ENCODE measurements around the gene ZFAND6.
A peak's percentile ranks its signal among the peaks of the same experiment; 100 is the strongest.

ZFAND6 gene

DNA sequence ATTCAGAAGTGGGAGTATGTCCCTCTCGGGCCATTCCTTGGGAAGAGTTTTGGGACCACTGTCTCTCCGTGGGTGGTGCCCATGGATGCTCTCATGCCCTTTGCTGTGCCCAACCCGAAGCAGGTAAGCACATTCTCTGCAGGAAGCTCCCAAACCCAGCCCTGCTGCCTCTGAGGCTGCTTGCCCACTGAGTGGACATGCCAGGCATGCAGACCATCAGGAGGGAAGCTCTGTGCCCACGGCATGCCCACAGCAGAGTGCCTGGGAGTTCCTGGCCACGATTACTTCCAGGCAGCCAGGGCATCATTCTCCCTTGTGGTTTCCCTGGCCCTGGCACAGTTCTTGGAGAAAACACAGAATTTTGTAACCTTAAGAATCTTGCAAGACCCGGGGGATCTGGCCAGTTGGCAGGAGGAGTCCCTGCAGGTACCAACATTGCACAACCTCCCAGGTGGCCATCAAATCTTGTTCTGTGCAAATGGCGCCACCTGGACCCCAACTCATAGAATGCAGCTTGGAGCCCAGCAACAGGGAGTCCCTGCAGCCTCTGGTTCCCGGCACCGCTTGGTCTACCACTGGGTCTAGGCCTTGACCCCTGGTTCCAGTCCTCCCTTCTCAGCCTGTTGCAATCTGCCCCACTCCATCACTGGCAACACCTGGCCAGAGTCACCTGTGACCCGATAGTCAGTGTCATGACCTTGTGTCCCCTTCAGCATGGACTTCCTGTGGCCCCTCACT lies 113.7 kb downstream of the ZFAND6 start:
- peak; percentile 56 for DNase-seq

DNA sequence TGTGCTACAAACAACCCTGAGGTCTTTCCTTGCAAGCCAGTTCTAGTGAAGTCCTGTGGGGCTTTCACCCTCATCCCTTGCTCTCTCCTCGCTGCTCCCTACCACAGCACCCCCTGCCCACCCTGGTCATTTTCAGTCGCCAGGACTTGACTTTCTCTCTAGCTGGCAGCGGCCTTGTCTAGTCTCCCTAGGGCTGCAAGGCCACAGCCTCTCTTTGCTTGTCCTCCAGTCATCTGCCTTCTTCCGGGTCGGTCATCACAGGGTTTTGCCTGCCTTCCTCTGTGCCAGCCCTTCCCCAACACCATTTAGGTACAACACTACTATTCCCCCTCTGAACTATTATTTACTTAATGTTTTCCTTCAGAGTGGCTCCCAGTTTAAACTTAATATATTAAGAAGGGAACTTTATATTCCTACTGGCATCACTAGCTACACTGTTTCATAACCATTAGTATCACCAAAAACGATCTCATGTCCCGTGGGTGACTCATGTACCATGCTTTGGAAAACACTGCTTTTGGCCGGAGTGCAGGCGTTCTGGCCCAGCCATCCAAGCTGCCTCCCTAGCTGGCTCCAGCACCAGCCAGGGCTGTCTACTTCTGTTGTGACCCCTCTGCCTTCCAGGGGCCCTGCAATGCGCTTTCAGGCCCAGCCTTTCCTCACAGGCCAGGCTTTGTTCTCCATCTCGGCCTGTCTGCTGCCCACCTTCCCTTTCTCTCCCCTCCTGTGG lies 114.7 kb downstream of the ZFAND6 start:
- peak; percentile 39 for DNase-seq

DNA sequence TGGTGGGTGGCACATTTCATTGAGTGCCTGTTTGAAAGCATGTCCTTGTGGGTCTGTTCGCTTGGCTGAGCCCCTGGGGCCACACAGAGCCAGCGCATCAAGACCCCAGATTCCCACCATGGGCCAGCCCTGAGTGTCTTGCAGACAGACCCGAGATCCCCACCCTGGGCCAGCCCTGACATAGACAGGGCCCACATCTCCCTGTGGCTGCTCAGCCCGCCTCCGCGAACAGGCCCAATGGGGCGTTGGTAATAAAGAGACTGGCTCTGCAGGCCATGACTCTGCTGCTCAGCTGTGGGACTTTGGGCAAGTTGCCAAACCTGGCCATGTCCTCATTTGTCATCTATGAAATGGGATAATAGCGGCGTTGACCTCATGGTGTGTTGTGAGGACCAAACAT lies 116.0 kb downstream of the ZFAND6 start:
- no peak for DNase-seq

DNA sequence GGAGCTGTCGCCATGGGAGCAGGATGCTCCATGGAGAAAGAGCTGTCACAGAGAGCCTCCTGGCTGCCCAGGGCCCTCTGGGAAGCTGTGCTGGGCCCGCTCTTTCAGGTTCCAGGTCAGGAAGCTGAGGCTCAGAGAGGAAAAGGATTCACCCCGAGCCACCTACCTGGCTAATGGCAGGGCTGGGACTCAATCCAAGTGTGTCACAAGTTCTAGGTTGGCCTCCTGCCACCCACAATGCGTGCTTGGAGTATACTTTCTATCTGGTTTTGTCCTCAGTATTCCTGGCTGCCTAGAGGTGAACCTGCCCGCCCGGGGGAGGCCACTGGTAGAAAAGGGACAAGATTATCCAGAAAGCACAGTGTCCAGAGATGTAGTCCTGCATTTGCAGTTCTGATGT lies 117.0 kb downstream of the ZFAND6 start:
- no peak for DNase-seq

DNA sequence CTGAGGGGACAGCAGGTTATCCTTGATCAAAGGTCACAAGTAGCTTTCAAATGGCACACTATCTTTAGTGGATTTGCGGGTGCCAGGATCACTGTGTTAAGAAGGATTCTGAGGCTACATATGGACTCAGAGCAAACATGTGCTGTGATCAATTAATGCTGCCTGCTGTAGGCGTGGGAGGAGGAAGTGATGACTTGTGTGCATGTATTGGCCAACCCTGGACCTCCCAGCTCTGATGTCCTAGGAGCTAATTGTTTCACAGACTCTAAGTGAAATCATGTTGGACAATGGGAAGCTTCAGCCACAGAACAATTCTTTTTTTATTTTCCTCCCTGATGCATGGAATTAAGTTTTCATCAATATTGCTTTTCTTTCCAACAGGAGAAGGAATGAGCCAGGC lies 117.7 kb downstream of the ZFAND6 start:
- DNase-seq: no peak

DNA sequence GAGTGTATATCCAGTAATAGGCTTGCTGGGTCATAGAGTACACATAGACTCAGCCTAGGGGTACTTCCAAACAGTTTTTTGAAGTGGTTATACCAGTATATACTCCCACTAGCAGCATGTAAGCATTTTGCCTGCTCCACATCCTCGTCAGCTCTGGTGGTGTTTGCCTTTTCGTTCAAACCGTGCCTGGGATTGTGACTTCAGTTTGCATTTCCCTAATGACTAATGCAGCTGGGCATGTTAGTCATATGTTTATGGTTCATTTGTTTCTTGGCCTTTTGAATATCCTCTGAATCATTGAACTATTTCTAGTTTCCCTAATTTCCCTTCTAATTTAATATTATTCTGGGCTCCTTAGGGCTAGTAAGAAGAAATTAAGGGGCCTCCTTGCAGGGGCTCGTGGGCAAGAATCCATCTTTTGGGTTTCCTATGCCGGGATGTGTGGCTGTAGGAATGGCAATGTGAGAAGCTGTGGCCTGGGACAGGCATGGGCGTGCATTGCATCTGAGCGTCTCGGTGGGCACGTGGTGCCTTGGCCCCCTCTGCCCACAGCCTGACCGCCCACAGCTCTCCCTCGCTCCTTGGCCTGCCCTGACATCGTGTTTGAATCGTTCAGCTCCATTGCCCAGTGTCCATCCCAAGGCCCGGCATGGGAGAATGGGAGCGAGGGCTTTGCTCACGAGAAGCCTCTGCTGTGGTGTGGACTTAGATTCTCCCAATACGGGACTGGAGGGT lies 119.7 kb downstream of the ZFAND6 start:
- DNase-seq: peak; percentile 88

DNA sequence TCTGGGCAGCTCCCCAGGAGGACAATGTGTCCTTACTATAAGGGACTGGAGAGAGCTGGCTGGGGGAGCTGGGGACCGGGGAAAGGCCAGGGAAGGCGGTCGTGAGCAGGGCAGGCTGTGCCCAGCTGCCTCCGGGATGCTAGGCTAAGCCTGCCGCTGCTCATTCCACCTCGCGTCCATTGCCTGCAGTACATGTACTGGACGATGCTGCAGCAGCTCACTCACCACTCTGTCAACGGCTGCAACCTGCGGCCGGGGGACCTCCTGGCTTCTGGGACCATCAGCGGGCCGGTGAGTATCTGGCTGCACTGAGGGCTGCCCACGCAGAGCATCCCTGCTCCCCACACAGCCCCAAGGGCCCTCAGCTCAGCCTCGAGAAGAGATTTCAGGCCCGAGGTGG lies 120.5 kb downstream of the ZFAND6 start:
- no peak for DNase-seq

DNA sequence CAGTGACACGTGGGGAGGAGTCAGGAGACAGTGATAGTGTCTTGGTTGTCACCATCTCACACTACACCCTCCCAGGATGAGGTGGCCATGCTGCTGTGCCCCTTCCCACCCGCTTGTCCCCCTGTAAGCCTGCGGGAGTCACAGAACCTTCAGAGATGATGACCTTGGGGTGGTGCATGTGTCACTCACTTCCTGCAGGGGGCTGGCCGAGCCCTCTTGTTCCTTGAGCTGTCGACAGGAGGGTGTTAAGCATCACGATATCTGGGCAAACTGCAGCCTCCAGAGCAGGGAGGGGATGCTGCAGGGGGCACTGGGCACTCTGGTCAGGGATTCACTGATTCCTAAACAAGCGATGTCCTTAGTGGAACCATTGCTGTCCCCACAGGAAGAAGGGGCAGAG lies 121.0 kb downstream of the ZFAND6 start:
- DNase-seq: no peak

DNA sequence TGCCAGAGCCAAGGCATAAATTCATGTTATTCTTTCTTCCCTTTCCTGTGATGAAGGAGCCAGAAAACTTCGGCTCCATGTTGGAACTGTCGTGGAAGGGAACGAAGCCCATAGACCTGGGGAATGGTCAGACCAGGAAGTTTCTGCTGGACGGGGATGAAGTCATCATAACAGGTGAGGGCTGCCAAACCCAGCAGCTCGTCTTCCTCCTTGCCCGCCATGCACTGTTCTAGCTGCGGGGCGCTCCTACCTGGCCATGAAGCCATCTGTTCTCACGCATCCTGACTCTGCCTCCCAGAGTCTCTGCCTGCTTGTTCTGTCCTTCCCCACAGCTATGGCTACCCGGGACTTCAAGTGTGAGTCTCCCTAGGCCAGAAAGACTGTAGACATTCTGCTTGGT lies 121.5 kb downstream of the ZFAND6 start:
- no peak for DNase-seq

DNA sequence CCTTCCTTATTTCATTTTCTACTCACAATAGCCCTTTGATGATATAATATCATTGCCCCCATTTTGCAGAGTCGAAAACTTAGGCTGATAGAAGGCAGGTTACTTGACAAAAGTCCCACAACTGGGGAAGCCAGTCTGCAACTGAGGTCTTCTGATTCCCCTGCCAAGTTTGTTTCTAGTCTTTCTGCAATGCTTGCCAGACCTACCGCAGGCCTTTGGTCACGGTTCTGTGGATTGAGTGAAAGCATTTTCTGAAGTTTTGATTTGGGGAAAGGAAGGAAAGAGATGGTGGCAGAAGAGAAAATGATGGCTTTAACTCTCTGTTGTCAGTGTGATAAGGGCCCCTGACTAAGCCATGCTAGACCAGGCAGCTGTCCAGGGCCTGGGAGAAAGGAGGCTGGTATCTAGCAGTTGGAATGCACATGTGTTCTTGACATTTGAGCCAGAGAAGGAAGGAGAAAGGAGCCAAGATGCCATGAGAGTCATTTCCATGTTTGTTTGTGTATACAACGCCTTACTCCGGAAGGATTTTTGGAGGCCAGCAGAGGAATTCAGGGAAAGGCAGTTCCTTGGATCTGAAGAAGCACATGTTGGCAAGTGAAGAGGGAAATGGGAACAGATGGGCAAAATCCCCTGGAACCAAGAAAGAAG lies 123.3 kb downstream of the ZFAND6 start:
- peak; percentile 73 for DNase-seq

DNA sequence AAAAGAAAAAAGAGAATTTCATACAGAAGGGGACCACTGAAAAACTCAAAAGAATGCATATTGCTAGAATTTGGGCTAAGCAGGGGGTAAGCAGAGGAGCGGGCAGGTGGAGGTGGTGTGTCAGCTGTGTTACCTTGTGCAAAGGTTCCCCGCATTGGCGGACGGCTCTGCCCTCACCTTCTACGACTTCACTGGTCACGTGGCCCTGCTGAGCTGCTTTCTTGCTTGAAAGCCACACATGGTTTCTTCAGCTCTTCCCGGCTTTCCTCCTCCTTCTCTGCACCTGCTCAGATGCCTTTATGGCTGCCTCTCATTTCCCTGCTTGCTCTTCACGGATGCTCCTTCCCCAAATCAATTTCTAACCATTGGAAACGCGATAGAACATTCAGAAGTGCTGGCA lies 123.8 kb downstream of the ZFAND6 start:
- no peak for DNase-seq

DNA sequence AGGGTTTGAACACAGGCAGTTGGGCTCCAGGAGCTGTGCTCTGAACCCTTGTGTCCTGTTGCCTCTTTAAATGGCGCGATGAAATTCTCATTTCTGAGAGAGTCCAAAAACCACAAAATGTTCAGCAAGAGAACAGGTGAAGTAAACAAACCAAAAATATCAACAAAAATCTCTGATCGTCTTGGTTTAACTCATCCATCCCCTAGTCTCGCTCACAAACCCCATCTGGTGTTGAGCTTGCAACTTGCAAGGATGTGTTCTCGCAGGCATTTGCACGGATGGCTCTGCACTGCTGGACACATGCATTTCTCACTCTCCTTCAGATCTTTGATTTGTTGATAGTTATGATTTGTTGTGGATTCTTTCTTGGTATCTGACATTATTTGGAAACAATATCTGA lies 124.4 kb downstream of the ZFAND6 start:
- no peak for DNase-seq

DNA sequence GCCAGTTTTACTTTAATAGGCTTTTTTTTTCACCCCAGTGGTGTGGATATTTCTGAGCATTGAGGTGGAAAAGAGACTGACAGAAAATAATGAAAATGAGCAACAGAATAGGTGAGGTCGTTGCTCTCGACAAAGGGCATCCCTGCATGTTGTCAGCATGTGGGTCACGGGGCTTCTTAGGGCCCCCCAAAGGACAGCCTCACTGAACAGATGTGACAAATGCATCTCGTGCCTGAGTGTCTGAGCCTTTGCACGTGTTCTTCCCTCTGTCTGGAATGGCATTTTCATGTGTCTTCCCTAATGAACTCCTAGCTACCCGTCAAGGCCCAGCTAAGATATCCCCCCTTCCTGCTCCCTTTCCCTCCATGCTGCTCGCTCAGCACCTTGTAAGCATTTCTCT lies 125.1 kb downstream of the ZFAND6 start:
- no peak for DNase-seq

DNA sequence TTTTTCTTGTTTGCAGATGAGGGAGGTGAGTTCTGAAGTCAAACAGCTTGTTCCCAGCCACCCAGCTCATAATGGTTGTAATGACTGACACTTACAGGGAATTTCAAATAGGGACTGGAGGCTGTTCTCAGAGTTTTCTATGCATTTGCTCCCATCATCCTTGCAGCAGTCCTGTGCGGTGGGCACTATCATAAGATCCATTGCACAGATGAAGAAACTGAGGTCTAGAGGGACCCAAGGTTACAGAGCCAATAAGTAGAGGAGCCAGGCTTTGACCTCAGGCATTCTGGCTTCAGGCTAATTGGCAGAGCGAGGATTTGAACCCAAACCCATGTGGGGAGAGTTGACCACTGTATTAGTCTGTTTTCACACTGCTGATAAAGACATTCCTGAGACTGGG lies 125.7 kb downstream of the ZFAND6 start:
- DNase-seq: no peak

DNA sequence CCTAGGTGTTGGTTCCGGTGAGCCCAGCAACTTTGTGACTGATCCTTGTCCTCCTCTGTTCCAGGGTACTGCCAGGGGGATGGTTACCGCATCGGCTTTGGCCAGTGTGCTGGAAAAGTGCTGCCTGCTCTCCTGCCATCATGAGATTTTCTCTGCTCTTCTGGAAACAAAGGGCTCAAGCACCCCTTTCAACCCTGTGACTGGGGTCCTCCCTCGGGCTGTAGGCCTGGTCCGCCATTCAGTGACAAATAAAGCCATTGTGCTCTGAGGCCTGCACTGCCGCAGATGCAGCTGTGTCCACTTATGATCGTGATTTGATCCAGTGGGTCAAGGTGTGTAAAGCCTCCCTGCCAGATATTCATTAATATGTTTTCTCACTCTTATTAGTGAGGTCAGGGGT lies 126.6 kb downstream of the ZFAND6 start:
- no peak for DNase-seq

DNA sequence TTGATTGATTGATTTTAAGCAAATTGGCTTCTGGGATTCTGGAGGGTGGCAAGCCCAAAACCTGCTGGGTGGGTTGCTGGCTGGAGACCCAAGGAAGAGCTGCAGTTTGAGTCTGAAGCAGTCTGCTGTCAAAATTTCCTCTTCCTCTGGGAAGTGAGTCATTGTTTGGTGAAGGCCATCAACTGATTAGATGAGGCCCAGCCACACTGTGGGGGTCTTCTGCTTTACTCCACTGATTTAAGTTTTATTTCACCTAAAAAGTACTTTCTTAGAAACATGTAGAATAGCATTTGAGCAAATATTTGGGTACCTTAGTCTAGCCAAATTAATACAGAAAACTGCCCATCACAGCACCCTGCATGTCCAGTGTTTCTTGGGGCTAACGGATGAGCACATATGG lies 127.1 kb downstream of the ZFAND6 start:
- DNase-seq: no peak
